RCC 7860 (cell line): ENCODE measurements around the gene CYP2A6.

ENCODE experiments used
- DNase-seq: peaks from one replicate; pipeline ENCODE4 v3.0.0-alpha.2; 2015; ENCODE audit warnings: low spot score
- FAIRE-seq: peaks from 2 replicates; lab custom pipeline; 2012; peaks lifted over from hg19 to GRCh38; lab: Jason Lieb, UNC

The CYP2A6 gene

GRCh38 chr19:40804783-40805242, 45.4 kb downstream of the CYP2A6 start:
- FAIRE-seq (no peak), DNase-seq (no peak)

DNA sequence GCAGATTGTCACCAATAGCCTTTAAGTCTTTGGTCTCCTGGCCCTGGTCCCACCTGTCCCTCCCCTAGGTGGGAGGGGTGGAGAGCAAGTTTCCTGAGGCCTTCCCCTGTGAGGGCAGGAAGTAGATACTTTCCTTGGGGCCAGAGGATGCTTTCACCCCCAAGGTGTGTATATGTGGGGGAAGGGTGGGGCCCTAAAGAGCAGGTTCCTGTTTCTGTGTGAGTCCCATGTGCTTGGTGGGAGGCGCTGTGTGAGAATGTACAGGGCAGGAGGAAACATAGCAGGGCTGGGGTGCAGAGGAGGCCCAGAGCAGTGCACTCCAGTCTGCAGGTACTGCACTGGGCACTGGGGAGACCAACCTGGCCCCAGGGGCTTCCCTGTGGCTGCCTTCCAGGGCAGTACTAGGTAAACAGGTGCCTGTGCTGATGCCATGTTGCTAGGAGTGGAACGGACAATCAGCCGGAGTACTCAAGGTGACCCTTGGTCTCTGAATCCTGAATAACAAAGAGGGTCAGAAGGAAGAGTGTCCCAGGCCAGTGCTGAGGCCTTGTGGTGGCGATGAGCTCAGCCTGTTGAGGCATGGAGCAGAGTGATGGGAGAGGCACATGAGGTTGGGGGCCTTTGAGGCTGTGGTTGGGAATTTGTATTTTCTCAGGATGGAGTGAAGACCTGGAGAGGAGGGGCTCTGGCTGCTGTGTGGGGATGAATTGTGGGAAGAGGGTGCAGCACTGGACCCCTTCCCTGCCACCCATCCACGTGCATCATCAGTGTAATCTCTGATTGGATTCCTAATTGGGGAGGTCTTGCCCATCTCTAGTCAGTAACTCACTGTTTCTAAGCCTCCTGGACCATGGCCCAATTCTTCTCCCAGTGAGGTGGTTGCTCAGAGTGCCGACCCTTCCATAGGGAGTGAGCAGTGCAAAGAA, 46.1 kb downstream of the CYP2A6 start:
- no peak for DNase-seq
- FAIRE-seq, result no peak

- FAIRE-seq (no peak), DNase-seq (no peak)
These were observed 46.9 kb downstream of the CYP2A6 start for GRCh38 chr19:40803170-40803856.

- FAIRE-seq (no peak), DNase-seq (no peak)
These were observed 47.7 kb downstream of the CYP2A6 start for GRCh38 chr19:40802300-40803169.

DNA sequence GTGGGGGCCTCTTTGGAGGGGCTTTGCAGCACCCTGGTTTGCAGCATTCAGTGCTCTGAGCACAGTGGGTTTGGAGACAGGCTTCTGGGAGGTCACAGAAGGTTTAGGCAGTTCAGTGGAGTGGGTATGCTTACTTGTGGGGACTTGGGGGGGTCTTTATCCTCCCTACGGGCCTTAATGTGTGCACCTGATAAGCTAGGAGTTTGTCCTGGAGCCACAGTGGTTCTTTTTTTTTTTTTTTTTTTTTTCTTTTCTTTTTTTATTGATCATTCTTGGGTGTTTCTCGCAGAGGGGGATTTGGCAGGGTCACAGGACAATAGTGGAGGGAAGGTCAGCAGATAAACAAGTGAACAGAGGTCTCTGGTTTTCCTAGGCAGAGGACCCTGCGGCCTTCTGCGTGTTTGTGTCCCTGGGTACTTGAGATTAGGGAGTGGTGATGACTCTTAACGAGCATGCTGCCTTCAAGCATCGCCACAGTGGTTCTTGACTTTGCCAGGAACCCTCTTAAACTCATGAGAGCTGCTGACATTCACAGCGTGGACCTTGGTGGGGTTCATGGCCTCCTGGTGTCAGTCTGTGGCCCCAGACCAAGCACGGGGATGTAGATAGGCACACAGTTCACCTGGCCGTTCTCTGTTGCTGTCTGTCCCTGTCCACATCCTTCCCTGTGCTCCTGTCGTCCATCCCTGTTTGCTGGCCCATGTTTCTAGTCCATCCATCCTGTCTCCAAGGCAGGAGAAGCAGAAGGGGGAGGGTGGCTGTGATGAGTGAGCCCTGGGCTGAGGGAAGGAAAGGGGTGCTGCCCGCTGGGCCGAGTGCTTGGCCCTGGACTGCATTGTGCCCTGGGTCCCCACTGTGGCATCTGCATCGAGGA, 48.6 kb downstream of the CYP2A6 start:
- FAIRE-seq, result no peak
- no peak for DNase-seq

DNA sequence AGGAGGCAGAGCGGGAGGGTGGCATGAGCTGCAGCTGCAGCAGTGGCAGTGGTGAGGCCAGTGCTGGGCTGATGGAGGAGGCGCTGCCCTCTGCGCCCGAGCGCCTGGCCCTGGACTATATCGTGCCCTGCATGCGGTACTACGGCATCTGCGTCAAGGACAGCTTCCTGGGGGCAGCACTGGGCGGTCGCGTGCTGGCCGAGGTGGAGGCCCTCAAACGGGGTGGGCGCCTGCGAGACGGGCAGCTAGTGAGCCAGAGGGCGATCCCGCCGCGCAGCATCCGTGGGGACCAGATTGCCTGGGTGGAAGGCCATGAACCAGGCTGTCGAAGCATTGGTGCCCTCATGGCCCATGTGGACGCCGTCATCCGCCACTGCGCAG, 49.3 kb downstream of the CYP2A6 start:
- FAIRE-seq (no peak), DNase-seq (no peak)

- FAIRE-seq, result no peak
- no peak for DNase-seq
These were observed 49.8 kb downstream of the CYP2A6 start for GRCh38 chr19:40800339-40800996.

DNA sequence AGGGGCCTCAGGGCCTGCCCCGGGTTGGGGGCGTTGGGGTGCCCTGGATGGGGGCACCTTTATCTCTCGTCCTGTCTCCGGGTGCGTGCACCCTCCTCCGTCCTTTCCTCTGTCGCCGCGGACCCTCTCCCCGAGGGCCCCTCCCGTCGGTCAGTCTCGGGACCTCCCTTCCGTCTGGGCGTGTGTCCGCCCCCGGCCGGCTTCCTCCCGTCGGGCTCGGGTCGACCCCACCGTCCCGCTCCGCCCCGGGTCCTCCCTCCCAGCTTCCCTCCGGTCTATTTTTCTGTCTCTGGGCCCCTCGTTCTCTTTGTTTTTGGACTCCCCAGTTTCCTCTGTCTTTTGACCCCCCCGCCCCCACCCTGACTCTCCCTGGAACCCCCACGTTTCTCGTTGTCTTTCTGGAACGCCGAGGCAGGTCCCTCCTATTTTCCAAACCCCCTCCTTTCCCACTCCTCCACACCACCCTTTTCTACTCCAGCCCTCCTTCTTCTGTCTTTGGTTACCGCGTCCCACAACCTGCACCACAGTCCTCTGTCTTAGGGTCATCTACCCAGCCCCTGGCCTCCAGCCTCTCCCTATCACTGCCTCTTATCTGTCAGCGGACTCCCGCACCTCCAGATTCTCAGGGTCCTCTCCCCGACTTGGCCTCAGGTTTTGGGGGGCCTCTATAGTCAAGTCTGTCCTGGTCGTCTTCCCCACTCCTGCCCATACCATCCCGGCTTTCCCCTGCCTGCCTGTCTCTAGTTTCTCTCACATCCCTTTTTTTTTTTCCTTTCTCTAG, 50.5 kb downstream of the CYP2A6 start:
- no peak for DNase-seq

GRCh38 chr19:40798683-40799557, 51.3 kb downstream of the CYP2A6 start, which contains the start of gene EGLN2:
EGLN2 (plus strand) TSS chr19:40799191; CDS start chr19:40800573, 1,382 bp downstream.
- FAIRE-seq (peak; percentile 69), DNase-seq (peak; percentile 90)

More for the DNA sequence above, 50.5 kb downstream of the CYP2A6 start:
- FAIRE-seq, result no peak

- no peak for FAIRE-seq
These were observed 52.1 kb downstream of the CYP2A6 start for GRCh38 chr19:40797963-40798682.

DNA sequence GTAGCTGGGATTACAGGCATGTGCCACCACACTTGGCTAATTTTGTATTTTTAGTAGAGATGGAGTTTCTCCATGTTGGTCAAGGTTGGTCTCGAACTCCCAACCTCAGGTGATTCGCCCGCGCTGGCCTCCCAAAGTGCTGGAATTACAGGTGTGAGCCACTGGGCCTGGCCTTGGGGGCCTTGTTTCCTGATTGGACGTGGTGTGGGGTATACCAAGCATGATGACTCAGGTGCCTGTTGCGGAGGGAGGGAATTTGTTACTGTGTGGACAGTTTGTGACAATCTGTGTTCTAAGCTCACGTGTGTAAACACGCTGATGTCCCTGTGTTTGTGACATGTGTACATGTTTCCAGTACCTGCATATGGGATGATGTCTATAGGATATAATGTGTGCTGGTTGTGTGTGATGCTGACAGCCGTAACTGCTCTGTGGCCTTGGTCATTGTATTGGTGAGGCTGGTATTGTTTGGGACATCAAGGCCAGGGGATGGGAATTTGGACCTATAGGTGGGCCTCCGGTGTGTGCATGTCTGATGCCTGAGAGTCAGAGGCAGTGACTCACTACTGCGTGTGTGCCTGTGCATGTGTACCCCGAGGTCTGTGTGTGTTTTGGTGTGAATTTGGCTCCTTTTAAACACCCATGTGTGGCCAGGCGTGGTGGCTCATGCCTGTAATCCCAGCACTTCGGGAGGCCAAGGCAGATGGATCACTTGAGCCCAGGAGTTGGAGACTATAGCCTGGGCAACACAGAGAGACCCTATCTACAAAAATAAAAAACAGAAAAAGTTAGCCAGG, 52.9 kb downstream of the CYP2A6 start:
- FAIRE-seq (no peak), DNase-seq (no peak)

More at GRCh38 chr19:40797963-40798682, 52.1 kb downstream of the CYP2A6 start:
- no peak for DNase-seq
